CD4-positive, alpha-beta T cell treated with Interleukin-10 for 1 hour (primary cell): ENCODE data around the gene LAMA3.
A peak's percentile ranks its signal among the peaks of the same experiment; 100 is the strongest.

Experiments used
- DNase-seq: peaks from one replicate; pipeline ENCODE4 v3.0.0-alpha.2; 2020

Gene LAMA3

GRCh38 chr18:23924813-23925212, 235.6 kb downstream of the LAMA3 start:
- no peak for DNase-seq

GRCh38 chr18:23926571-23926970, 237.3 kb downstream of the LAMA3 start:
- DNase-seq, result no peak

GRCh38 chr18:23927821-23928746, 238.8 kb downstream of the LAMA3 start:
- no peak for DNase-seq

- DNase-seq, result no peak
Observed at GRCh38 chr18:23929362-23929930, 240.2 kb downstream of the LAMA3 start.

- DNase-seq, result no peak
Observed at GRCh38 chr18:23930002-23930401, 240.7 kb downstream of the LAMA3 start.

- no peak for DNase-seq
Observed at GRCh38 chr18:23932385-23933067, 243.3 kb downstream of the LAMA3 start.

GRCh38 chr18:23933407-23933806, 244.2 kb downstream of the LAMA3 start:
- DNase-seq, result no peak

- DNase-seq, result no peak
Observed at GRCh38 chr18:23934252-23934651, 245.0 kb downstream of the LAMA3 start.

- no peak for DNase-seq
Observed at GRCh38 chr18:23934863-23935262, 245.6 kb downstream of the LAMA3 start.

GRCh38 chr18:23935804-23936203, 246.6 kb downstream of the LAMA3 start:
- peak; percentile 35 for DNase-seq

GRCh38 chr18:23936381-23936958, 247.2 kb downstream of the LAMA3 start:
- no peak for DNase-seq

GRCh38 chr18:23938043-23938756, 248.9 kb downstream of the LAMA3 start:
- DNase-seq, result no peak

- no peak for DNase-seq
Observed at GRCh38 chr18:23938901-23939341, 249.7 kb downstream of the LAMA3 start.

GRCh38 chr18:23939366-23939765, 250.1 kb downstream of the LAMA3 start:
- no peak for DNase-seq

- no peak for DNase-seq
Observed at GRCh38 chr18:23939896-23940295, 250.6 kb downstream of the LAMA3 start.

GRCh38 chr18:23941791-23942190, 252.5 kb downstream of the LAMA3 start:
- DNase-seq, result no peak

- no peak for DNase-seq
Observed at GRCh38 chr18:23943104-23943503, 253.9 kb downstream of the LAMA3 start.

- no peak for DNase-seq
Observed at GRCh38 chr18:23943903-23944624, 254.8 kb downstream of the LAMA3 start.

GRCh38 chr18:23945416-23946079, 256.3 kb downstream of the LAMA3 start:
- DNase-seq, result no peak

GRCh38 chr18:23949863-23950262, 260.6 kb downstream of the LAMA3 start:
- no peak for DNase-seq

GRCh38 chr18:23950644-23951043, 261.4 kb downstream of the LAMA3 start:
- DNase-seq, result no peak
